Testis (tissue), 3 donors: ENCODE measurements around the gene GALNT14. TPM values are rescaled to one million over a fixed set of nuclear protein-coding genes. Genes with fewer than 3 reads are reported as not detected.

Experiments used
- DNase-seq: peaks from one replicate; pipeline ENCODE4 v3.0.0-alpha.2; 2019
- H3K27ac ChIP-seq, 2 donors: fragments of 200-600 bp; sonication (generic); one replicate each; pipeline ENCODE4 v1.5.1; 2019
- H3K27me3 ChIP-seq: fragments of 200-600 bp; sonication (generic); one replicate; pipeline ENCODE4 v1.5.1; 2019
- H3K36me3 ChIP-seq: fragments of 200-600 bp; sonication (generic); one replicate; pipeline ENCODE4 v1.5.1; 2017; ENCODE audit warnings: low read depth; ENCODE audit errors: missing control alignments
- H3K4me1 ChIP-seq: fragments of 200-600 bp; sonication (generic); one replicate; pipeline ENCODE4 v1.5.1; 2019
- H3K4me3 ChIP-seq, 2 donors: fragments of 200-600 bp; sonication (generic); one replicate each; pipeline ENCODE4 v1.5.1; 2017 to 2019
- H3K9me3 ChIP-seq: fragments of 200-600 bp; sonication (generic); one replicate; pipeline ENCODE4 v1.5.1; 2017
- POLR2A ChIP-seq: fragments of 450-650 bp; IDR thresholded peaks from one replicate; pipeline ENCODE4 v1.6.1; 2017; ENCODE audit warnings: antibody characterized with exemption, mild to moderate bottlenecking, moderate library complexity
- WGBS, 2 donors: methylation state at CpG; one replicate each; pipeline ENCODE4 v1.1.5; 2018; 5-methylcytosine and 5-hydroxymethylcytosine counted together
- intact Hi-C: fragments of 100-400 bp; cut with DNase I; formaldehyde crosslinking; loops from one replicate; pipeline ENCODE4 v1.15.1; 2023; ENCODE audit warnings: low total_unique reads
- polyA plus RNA-seq: library from polyadenylated mRNA; stranded (reverse); fragments of 350-450 nt; fragmentation: Illumina TruSeq; extraction: RNeasy Lipid Tissue Mini Kit (QIAGEN cat#74804); gene quantifications from one replicate; pipeline ENCODE4 v1.2.3, GENCODE V29; 2014; ENCODE audit warnings: low read depth, low replicate concordance; ENCODE audit not compliant: insufficient read depth
- total RNA-seq, 2 donors: library from RNA; depleted of rRNA; stranded (reverse); fragments of >200 nt; gene quantifications; one replicate each; pipeline ENCODE4 v1.2.3, GENCODE V29; 2016
- TF ChIP-seq, protein P1 (sequence below), 3 experiments: fragments of 450-650 bp in 2 of 3; fragments of 200-600 bp in 1 of 3; sonication (generic) in 1 of 3; IDR thresholded peaks; one replicate each; pipeline ENCODE4 v1.5.1; 2016 to 2019; ENCODE audit warnings: antibody characterized with exemption in 3 of 3, mild to moderate bottlenecking in 2 of 3, moderate library complexity in 1 of 3

The GALNT14 gene
- total and polyA plus RNA-seq, 3 donors from 2014 or later = 6.9 to 31.5 (median 11.6) TPM

- no peaks in the 10 kb centered on the region for H3K4me1 ChIP-seq
- 72 to 96% methylated on average over 4 of the region's 4 CpGs for WGBS, 2 donors
- H3K4me3 ChIP-seq = no peak overlapping the region
- intact Hi-C loops = no loop called here
- H3K36me3 ChIP-seq = no peaks in the 10 kb centered on the region
- TF ChIP-seq, protein P1, sequence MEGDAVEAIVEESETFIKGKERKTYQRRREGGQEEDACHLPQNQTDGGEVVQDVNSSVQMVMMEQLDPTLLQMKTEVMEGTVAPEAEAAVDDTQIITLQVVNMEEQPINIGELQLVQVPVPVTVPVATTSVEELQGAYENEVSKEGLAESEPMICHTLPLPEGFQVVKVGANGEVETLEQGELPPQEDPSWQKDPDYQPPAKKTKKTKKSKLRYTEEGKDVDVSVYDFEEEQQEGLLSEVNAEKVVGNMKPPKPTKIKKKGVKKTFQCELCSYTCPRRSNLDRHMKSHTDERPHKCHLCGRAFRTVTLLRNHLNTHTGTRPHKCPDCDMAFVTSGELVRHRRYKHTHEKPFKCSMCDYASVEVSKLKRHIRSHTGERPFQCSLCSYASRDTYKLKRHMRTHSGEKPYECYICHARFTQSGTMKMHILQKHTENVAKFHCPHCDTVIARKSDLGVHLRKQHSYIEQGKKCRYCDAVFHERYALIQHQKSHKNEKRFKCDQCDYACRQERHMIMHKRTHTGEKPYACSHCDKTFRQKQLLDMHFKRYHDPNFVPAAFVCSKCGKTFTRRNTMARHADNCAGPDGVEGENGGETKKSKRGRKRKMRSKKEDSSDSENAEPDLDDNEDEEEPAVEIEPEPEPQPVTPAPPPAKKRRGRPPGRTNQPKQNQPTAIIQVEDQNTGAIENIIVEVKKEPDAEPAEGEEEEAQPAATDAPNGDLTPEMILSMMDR (IDR thresholded peaks at IDR 0.05) = no peak
- TF ChIP-seq POLR2A = no peak
- no peaks in the 10 kb centered on the region for H3K27me3 ChIP-seq
- DNase-seq = no peak
- no peaks in the 10 kb centered on the region for H3K9me3 ChIP-seq
- H3K27ac ChIP-seq = no peak overlapping the region
Observed at GRCh38 chr2:31131871-31132270, 6.4 kb downstream of the GALNT14 start.

DNA sequence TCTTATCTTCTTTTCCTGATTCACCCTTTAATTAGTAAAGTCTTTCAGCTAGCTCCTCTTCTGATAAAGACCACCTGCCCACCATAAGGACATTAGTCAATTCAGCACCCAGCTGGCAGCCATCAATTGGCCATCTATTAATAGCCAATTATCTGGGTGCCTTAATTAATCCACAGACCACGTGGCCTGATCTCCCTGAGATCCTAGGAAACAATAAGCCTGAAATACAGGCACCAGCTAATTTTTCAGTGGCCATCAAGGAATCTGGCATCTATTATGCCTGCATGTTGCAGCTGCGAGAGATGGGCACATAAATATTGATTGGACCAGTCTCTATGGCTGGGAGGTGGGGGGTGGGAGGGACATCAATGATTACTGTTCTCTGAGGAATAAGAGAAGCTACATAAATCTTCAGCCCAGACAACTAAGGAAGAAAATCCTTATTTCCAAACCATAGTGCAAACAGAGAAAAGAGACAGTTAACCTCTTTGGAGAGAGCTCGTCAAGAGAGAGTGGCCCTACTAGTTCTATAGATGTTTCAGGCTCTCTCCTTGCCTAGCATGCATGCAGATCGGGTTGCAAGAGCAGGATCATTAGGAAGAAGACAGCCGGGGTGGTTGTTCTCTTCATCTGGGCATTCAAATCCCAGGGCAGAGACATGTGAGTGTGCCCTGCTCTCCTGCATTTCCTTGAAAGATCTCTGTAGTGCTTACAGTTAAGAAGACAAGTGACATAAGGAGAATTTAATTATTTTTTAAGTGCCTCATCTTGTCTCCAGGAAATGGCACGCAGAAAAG lies 8.7 kb downstream of the GALNT14 start:
- Histone ChIP-seq H3K4me1 (no peaks in the 10 kb centered on the region), H3K9me3 (no peaks in the 10 kb centered on the region), H3K27me3 (no peaks in the 10 kb centered on the region), H3K27ac (no peak overlapping the region), H3K4me3 (no peak overlapping the region), H3K36me3 (no peaks in the 10 kb centered on the region)
- no peak for TF ChIP-seq POLR2A
- TF ChIP-seq, protein P1 (IDR thresholded peaks at IDR 0.05) = no peak
- intact Hi-C loops = no loop called here
- 56 to 62% methylated on average over 6 of the region's 6 CpGs for WGBS, 2 donors
- no peak for DNase-seq

DNA sequence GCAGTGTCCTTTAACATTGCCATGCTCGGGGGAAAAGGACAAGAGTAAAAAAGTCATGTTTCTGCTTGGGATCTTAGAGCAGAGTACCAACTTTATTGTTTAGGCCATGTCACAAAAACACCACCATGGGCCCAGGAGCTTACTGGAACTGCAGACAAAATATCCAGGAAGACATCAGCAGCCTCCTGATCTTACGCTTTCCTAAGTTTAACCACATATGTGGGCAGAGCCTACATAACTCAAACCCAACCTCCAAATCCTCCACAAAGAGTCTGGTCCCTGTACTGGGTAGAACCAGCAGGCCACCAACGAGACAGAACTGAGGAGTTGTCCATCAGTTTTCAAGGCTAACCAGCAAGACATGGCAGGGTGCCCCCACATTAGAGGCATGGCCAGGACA lies 10.3 kb downstream of the GALNT14 start:
- H3K9me3 ChIP-seq = no peaks in the 10 kb centered on the region
- H3K27me3 ChIP-seq = no peaks in the 10 kb centered on the region
- H3K4me3 ChIP-seq = no peak overlapping the region
- TF ChIP-seq, protein P1 (IDR thresholded peaks at IDR 0.05) = no peak
- TF ChIP-seq POLR2A = no peak
- WGBS, 2 donors = 80 to 95% methylated on average over 3 of the region's 3 CpGs
- H3K27ac ChIP-seq = no peak overlapping the region
- H3K4me1 ChIP-seq = no peaks in the 10 kb centered on the region
- no peak for DNase-seq
- intact Hi-C loops = no loop called here
- H3K36me3 ChIP-seq = no peaks in the 10 kb centered on the region

DNA sequence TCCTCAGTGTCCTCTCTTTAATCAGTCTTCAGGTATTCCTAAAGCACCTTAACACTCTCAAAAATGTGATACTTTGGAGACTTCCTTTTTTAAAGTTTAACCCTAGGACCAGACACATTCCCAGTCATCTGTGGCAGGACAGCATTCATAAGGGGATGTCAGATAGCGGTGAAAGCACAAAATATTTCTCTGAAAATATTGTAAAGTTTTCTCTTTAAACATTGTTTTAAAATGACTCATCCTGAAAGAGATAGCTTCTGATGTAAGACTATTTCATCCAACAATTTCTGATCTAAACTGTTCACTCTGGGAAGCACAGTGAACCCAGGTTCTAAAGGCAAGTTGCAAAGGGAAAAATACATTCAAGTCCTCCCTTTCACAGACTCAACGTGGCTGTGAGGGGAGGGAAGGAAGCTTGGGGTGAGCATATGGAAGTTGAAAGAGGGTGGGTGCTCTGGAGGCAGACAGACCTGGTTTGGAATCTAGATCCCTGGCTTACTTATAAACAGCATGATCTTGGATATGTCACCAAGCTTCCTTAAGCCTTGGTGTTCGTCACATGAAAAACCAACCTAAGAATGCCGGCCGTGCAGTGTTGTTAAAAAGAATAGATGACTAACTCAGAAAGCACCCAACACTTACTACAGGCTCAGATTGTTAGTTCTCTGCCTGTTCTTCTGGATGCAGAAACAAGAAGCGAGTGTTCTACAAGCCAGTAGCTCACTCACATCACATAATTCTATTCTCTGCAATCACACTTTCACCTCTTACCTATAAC lies 12.1 kb downstream of the GALNT14 start:
- no peak overlapping the region for H3K27ac ChIP-seq
- no peak overlapping the region for H3K4me3 ChIP-seq
- H3K9me3 ChIP-seq = no peaks in the 10 kb centered on the region
- no peaks in the 10 kb centered on the region for H3K27me3 ChIP-seq
- no peaks in the 10 kb centered on the region for H3K4me1 ChIP-seq
- TF ChIP-seq, protein P1 (IDR thresholded peaks at IDR 0.05) = no peak
- no peak for TF ChIP-seq POLR2A
- no peaks in the 10 kb centered on the region for H3K36me3 ChIP-seq
- intact Hi-C loops = no loop called here
- WGBS, 2 donors = 80 to 86% methylated on average over 6 of the region's 6 CpGs
- no peak for DNase-seq
